Glutamatergic neuron (in vitro differentiated cells): ENCODE results near the gene SASH1. TPM values are rescaled to one million over a fixed set of nuclear protein-coding genes. Genes with fewer than 3 reads are reported as not detected.

ENCODE experiments used
- DNase-seq: peaks from one replicate; pipeline ENCODE4 v3.0.0; 2022
- H3K27ac Mint-ChIP-seq: one replicate; pipeline ENCODE4 v1.8.0; 2020; ENCODE audit warnings: mild to moderate bottlenecking, mixed read lengths, inconsistent platforms; ENCODE audit not compliant: unreplicated experiment
- H3K27me3 Mint-ChIP-seq: one replicate; pipeline ENCODE4 v1.8.0; 2020; ENCODE audit warnings: mild to moderate bottlenecking, moderate library complexity, mixed read lengths, inconsistent platforms; ENCODE audit not compliant: unreplicated experiment
- H3K36me3 Mint-ChIP-seq: one replicate; pipeline ENCODE4 v1.8.0; 2020; ENCODE audit warnings: mild to moderate bottlenecking, mixed read lengths, inconsistent platforms; ENCODE audit not compliant: unreplicated experiment
- H3K4me1 Mint-ChIP-seq: one replicate; pipeline ENCODE4 v1.8.0; 2020; ENCODE audit warnings: mild to moderate bottlenecking, low read depth, mixed read lengths, inconsistent platforms; ENCODE audit not compliant: unreplicated experiment
- H3K4me3 Mint-ChIP-seq: one replicate; pipeline ENCODE4 v1.8.0; 2020; ENCODE audit warnings: mild to moderate bottlenecking, mixed read lengths, inconsistent platforms; ENCODE audit not compliant: unreplicated experiment
- H3K9me3 Mint-ChIP-seq: one replicate; pipeline ENCODE4 v1.8.0; 2020; ENCODE audit warnings: mild to moderate bottlenecking, moderate library complexity, mixed read lengths, inconsistent platforms; ENCODE audit not compliant: unreplicated experiment
- CTCF ChIP-seq: fragments of 200-600 bp; sonication (generic); IDR thresholded peaks from one replicate; pipeline ENCODE4 v1.5.0; 2021; ENCODE audit not compliant: partially characterized antibody, unreplicated experiment
- total RNA-seq: library from RNA; stranded (reverse); fragmentation: NEBNext Ultra II Directional; extraction: Animal tissue kit (Norgen Biotek cat#: 25700); gene quantifications from one replicate; pipeline ENCODE4 v1.2.1, GENCODE V29; 2021; ENCODE audit not compliant: unreplicated experiment

Gene SASH1
- total RNA-seq, 1 donor from 2014 or later = 5.0 TPM

DNA sequence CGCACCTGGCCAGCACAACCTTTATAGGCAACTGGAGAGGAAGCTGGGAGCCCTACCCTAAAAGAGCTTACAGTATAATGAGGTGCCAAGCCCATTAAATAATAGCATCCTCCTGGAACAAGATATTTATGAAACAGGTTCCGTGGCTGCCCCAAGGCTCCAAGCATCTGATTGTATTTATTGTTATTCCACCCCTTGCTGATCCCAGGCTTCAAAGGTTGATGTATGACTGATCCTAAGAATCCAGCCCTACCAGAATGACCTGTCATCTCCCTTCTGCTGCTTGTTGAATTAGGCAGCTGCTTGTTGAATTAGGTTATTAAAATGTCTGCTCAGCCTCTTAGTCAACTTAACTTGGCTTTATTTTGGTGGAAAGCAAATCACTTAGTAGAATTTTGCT, 35.2 kb upstream of the SASH1 start:
- no peak overlapping the region for H3K27ac Mint-ChIP-seq
- no peaks in the 10 kb centered on the region for H3K4me1 Mint-ChIP-seq
- H3K36me3 Mint-ChIP-seq = no peaks in the 10 kb centered on the region
- H3K4me3 Mint-ChIP-seq = no peak overlapping the region
- TF ChIP-seq CTCF = no peak
- H3K9me3 Mint-ChIP-seq = no peaks in the 10 kb centered on the region
- no peaks in the 10 kb centered on the region for H3K27me3 Mint-ChIP-seq
- no peak for DNase-seq

GRCh38 chr6:148309301-148309700, 33.3 kb upstream of the SASH1 start:
- Mint-ChIP-seq H3K36me3 (no peaks in the 10 kb centered on the region), H3K27ac (no peak overlapping the region), H3K27me3 (no peaks in the 10 kb centered on the region), H3K4me1 (peaks cover 9% of the 10 kb centered on the region), H3K4me3 (no peak overlapping the region), H3K9me3 (no peaks in the 10 kb centered on the region)
- no peak for TF ChIP-seq CTCF
- DNase-seq = no peak

DNA sequence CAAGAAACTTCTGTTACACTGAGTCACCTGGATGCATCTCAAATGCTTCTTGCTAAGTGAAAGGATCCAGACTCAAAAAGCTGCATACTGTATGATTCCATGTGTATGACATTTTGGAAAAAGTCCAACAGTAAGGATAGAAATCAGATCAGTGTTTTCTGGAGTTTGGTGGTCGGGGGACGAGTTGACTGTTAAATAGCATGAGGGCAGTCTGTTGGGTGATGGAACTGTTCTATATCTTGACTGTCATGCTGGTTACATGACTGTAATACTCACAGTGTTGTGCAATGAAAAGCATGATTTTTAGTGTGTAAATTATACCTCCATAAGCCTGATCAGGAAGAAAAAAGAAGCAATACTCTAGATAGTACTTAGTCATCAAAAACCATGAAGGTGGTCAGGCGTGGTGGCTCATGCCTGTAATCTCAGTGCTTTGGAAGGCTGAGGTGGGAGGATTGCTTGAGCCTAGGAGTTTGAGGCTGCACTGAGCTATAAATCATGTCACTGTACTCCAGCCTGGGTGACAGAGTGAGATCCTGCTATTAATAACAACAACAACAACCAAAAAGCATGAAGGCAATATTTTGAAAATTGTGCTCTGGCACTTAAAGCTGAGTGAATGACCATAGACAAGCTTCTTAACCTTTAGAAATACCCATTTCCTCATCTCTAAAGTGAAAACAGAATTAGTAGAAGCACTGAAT, 30.5 kb upstream of the SASH1 start:
- peaks cover 2% of the 10 kb centered on the region for H3K27me3 Mint-ChIP-seq
- no peaks in the 10 kb centered on the region for H3K9me3 Mint-ChIP-seq
- no peak for DNase-seq
- no peak overlapping the region for H3K27ac Mint-ChIP-seq
- H3K4me1 Mint-ChIP-seq = peaks cover 9% of the 10 kb centered on the region
- H3K4me3 Mint-ChIP-seq = no peak overlapping the region
- H3K36me3 Mint-ChIP-seq = no peaks in the 10 kb centered on the region
- no peak for TF ChIP-seq CTCF

DNA sequence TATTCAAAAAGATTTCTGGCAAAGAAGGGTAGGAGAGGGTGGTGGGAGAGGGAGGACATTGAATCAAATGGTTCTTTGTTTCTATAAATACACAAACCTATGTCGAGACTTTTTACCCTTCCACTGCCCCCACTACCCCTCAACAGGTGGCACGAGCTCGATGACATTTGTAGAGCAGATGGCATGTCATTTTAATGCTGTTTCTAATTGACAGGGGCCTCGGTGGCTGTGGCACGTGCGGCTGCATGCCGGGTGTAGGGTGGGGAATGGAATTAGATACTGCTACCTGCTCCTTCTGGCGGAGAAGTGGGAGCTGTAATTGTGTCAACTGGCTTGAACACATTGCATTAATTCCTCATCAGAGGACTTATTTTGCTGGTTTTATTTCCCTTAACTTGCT, 29.1 kb upstream of the SASH1 start:
- no peak overlapping the region for H3K4me3 Mint-ChIP-seq
- no peaks in the 10 kb centered on the region for H3K36me3 Mint-ChIP-seq
- no peak for TF ChIP-seq CTCF
- no peaks in the 10 kb centered on the region for H3K9me3 Mint-ChIP-seq
- H3K27me3 Mint-ChIP-seq = peaks cover 2% of the 10 kb centered on the region
- peaks cover 9% of the 10 kb centered on the region for H3K4me1 Mint-ChIP-seq
- peak; percentile 20 for DNase-seq
- no peak overlapping the region for H3K27ac Mint-ChIP-seq

DNA sequence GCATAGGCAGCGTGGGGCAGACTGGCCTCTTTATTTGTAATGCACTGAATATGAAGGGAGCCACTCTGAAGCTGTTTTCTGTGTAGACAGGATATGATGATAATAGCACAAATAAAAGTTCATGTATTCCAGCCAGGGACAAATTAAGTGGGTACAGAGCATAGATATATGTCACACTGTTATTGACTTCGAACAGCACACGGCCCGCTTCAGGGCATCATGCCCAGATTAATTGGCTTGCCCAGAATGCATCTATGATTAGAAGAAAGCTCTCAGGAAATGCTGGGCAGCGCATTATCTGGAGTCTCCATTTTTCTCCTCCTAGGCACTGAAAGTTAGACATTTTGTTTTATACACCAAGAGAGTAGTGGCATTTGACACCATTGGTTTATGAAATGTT, 26.3 kb upstream of the SASH1 start:
- H3K27me3 Mint-ChIP-seq = peaks cover 2% of the 10 kb centered on the region
- H3K4me1 Mint-ChIP-seq = peaks cover 9% of the 10 kb centered on the region
- no peaks in the 10 kb centered on the region for H3K36me3 Mint-ChIP-seq
- TF ChIP-seq CTCF = no peak
- no peak for DNase-seq
- no peak overlapping the region for H3K27ac Mint-ChIP-seq
- no peak overlapping the region for H3K4me3 Mint-ChIP-seq
- H3K9me3 Mint-ChIP-seq = no peaks in the 10 kb centered on the region
